Bronchial smooth muscle cell (primary cell): ENCODE measurements around the gene SYNCRIP. TPM values are rescaled to one million over a fixed set of nuclear protein-coding genes. Genes with fewer than 3 reads are reported as not detected.

Source experiments
- total RNA-seq: library from RNA; depleted of rRNA; stranded (reverse); fragments of >200 nt; gene quantifications from 2 replicates; pipeline ENCODE4 v1.2.1, GENCODE V29; 2014

SYNCRIP gene
- total RNA-seq, result 27.2 and 35.6 TPM in 2 replicates

GRCh38 chr6:85642774-85643536 is at the start of gene SYNCRIP:
Gene SYNCRIP (minus strand): TSS chr6:85642886. CDS start chr6:85641439, 1,447 bp downstream.

GRCh38 chr6:85593438-85594196 is 49.1 kb downstream of the SYNCRIP start, which contains the start of gene SNX14:
Gene SNX14 (minus strand): TSS chr6:85593858. CDS start chr6:85593718, 140 bp downstream.

Other genes starting within 250 kb of the SYNCRIP start
- gene NT5E, start 192.8 kb downstream of the SYNCRIP start, total RNA-seq, result 331 and 607 TPM in 2 replicates
- gene SNX14, start 49.0 kb downstream of the SYNCRIP start, total RNA-seq, result 142 and 147 TPM in 2 replicates